ENCODE measurements around the gene MYL6B.

The MYL6B gene

DNA sequence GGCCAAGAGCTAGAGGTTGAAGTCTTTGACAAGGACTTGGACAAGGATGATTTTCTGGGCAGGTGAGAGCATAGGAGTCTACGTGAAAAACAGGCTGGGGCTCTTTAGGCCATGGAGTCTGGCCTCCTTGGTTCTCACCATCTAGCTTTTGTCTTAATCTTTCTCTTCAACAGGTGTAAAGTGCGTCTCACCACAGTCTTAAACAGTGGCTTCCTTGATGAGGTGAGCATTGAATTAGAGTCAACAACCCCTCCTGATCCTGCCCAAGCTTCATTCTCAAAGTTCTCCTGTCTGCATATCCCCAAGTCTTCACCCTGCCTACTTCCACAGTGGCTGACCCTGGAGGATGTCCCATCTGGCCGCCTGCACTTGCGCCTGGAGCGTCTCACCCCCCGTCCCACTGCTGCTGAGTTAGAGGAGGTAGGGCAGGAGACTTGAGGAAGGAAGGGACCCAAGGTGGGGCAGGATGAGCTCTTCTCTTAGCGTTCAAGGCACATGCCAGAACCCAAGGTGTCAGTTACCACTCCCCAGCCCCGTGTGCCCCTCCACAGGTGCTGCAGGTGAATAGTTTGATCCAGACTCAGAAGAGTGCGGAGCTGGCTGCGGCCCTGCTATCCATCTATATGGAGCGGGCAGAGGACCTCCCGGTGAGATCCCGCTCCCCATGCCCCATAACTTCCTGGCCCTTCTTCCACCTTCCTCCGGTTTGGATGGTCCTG, 14.4 kb upstream of the MYL6B start:
- Histone ChIP-seq H3K4me1 (ENCODE audit: insufficient read depth, low read length, poor library complexity, severe bottlenecking) (peaks cover 23% of the 10 kb centered on the region), H3K9ac (ENCODE audit: low read depth, low read length, poor library complexity, severe bottlenecking) (peak overlapping the region; percentile 60), H3K9me2 (replicated peaks; ENCODE audit: low read depth, low read length) (no peaks in the 10 kb centered on the region), H3K27me3 (ENCODE audit: insufficient read depth, low read length, poor library complexity, severe bottlenecking) (no peaks in the 10 kb centered on the region), H2AFZ (ENCODE audit: low read length) (no peak overlapping the region), H4K20me1 (ENCODE audit: insufficient read depth, low read length, poor library complexity, severe bottlenecking) (no peaks in the 10 kb centered on the region), H3F3A (ENCODE audit: low read depth) (peaks cover 7% of the 10 kb centered on the region), H3K4me2 (ENCODE audit: low read depth, low read length, poor library complexity, severe bottlenecking) (peak overlapping the region; percentile 66), H3K36me3 (ENCODE audit: insufficient read depth, low read length) (peaks cover 59% of the 10 kb centered on the region; the same call in 1 of the 2 replicates), H3K4me3 (ENCODE audit: low read length, poor library complexity, severe bottlenecking) (peak overlapping the region; percentile 5), H3K9me3 (ENCODE audit: insufficient read depth, low read depth, low read length) (no peaks in the 10 kb centered on the region), H3K79me2 (ENCODE audit: insufficient read depth, low read length) (no peaks in the 10 kb centered on the region; the same call in 1 of the 2 replicates)
- no peak for TF ChIP-seq EZH2phosphoT487 (IDR thresholded peaks at IDR 0.05; ENCODE audit: borderline replicate concordance)
- TF ChIP-seq, protein P1, sequence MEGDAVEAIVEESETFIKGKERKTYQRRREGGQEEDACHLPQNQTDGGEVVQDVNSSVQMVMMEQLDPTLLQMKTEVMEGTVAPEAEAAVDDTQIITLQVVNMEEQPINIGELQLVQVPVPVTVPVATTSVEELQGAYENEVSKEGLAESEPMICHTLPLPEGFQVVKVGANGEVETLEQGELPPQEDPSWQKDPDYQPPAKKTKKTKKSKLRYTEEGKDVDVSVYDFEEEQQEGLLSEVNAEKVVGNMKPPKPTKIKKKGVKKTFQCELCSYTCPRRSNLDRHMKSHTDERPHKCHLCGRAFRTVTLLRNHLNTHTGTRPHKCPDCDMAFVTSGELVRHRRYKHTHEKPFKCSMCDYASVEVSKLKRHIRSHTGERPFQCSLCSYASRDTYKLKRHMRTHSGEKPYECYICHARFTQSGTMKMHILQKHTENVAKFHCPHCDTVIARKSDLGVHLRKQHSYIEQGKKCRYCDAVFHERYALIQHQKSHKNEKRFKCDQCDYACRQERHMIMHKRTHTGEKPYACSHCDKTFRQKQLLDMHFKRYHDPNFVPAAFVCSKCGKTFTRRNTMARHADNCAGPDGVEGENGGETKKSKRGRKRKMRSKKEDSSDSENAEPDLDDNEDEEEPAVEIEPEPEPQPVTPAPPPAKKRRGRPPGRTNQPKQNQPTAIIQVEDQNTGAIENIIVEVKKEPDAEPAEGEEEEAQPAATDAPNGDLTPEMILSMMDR (conservative IDR thresholded peaks at IDR 0.05; ENCODE audit: low read length) = no peak

- Histone ChIP-seq H3K4me2 (ENCODE audit: low read depth, low read length, poor library complexity, severe bottlenecking) (no peak overlapping the region), H3K79me2 (ENCODE audit: insufficient read depth, low read length) (no peaks in the 10 kb centered on the region), H4K20me1 (ENCODE audit: insufficient read depth, low read length, poor library complexity, severe bottlenecking) (no peaks in the 10 kb centered on the region), H3F3A (ENCODE audit: low read depth) (peaks cover 7% of the 10 kb centered on the region), H3K4me3 (ENCODE audit: low read length, poor library complexity, severe bottlenecking) (no peak overlapping the region), H3K4me1 (ENCODE audit: insufficient read depth, low read length, poor library complexity, severe bottlenecking) (peaks cover 17% of the 10 kb centered on the region), H3K27me3 (ENCODE audit: insufficient read depth, low read length, poor library complexity, severe bottlenecking) (no peaks in the 10 kb centered on the region), H3K9me3 (ENCODE audit: insufficient read depth, low read depth, low read length) (no peaks in the 10 kb centered on the region), H2AFZ (ENCODE audit: low read length) (no peak overlapping the region), H3K36me3 (ENCODE audit: insufficient read depth, low read length) (peaks cover 59% of the 10 kb centered on the region; the same call in 1 of the 2 replicates), H3K9ac (ENCODE audit: low read depth, low read length, poor library complexity, severe bottlenecking) (no peak overlapping the region), H3K9me2 (replicated peaks; ENCODE audit: low read depth, low read length) (no peaks in the 10 kb centered on the region)
- TF ChIP-seq, protein P1 (conservative IDR thresholded peaks at IDR 0.05; ENCODE audit: low read length) = no peak
- TF ChIP-seq EZH2phosphoT487 (IDR thresholded peaks at IDR 0.05; ENCODE audit: borderline replicate concordance) = no peak
These were observed 10.2 kb upstream of the MYL6B start for GRCh38 chr12:56141946-56142784.

DNA sequence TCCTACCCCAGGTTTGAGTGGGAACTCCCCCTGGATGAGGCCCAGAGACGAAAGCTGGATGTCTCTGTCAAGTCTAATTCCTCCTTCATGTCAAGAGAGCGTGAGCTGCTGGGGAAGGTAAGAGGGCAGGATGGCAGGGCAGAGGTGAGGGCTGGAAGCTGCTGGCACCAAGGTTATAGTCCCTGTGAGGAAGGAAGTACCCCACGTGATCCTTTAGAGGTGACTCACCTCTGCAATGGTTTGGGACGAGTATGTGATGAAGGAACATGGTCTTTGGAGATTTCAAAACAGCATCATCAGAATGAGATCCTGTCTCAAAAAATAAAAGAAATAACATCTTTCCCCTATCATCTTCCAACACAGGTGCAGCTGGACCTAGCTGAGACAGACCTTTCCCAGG, 9.2 kb upstream of the MYL6B start:
- no peaks in the 10 kb centered on the region for H3K27me3 ChIP-seq (ENCODE audit: insufficient read depth, low read length, poor library complexity, severe bottlenecking)
- TF ChIP-seq EZH2phosphoT487 (IDR thresholded peaks at IDR 0.05; ENCODE audit: borderline replicate concordance) = no peak
- TF ChIP-seq, protein P1 (conservative IDR thresholded peaks at IDR 0.05; ENCODE audit: low read length) = no peak
- H3K9me3 ChIP-seq (ENCODE audit: insufficient read depth, low read depth, low read length) = no peaks in the 10 kb centered on the region
- H2AFZ ChIP-seq (ENCODE audit: low read length) = no peak overlapping the region
- H3F3A ChIP-seq (ENCODE audit: low read depth) = peaks cover 7% of the 10 kb centered on the region
- no peaks in the 10 kb centered on the region for H4K20me1 ChIP-seq (ENCODE audit: insufficient read depth, low read length, poor library complexity, severe bottlenecking)
- no peak overlapping the region for H3K4me2 ChIP-seq (ENCODE audit: low read depth, low read length, poor library complexity, severe bottlenecking)
- H3K9ac ChIP-seq (ENCODE audit: low read depth, low read length, poor library complexity, severe bottlenecking) = no peak overlapping the region
- no peak overlapping the region for H3K4me3 ChIP-seq (ENCODE audit: low read length, poor library complexity, severe bottlenecking)
- H3K79me2 ChIP-seq (ENCODE audit: insufficient read depth, low read length) = no peaks in the 10 kb centered on the region
- peaks cover 6% of the 10 kb centered on the region for H3K4me1 ChIP-seq (ENCODE audit: insufficient read depth, low read length, poor library complexity, severe bottlenecking)
- H3K36me3 ChIP-seq (ENCODE audit: insufficient read depth, low read length) = peaks cover 50% of the 10 kb centered on the region; the same call in 1 of the 2 replicates
- H3K9me2 ChIP-seq (replicated peaks; ENCODE audit: low read depth, low read length) = no peaks in the 10 kb centered on the region
